ENCODE data around the gene SLC4A11.

The SLC4A11 gene
- long read RNA-seq, partial matches to known transcripts = 0 of 1 reads
- long read RNA-seq, other reads (novel, unspliced or antisense) = 1 of 1 reads

DNA sequence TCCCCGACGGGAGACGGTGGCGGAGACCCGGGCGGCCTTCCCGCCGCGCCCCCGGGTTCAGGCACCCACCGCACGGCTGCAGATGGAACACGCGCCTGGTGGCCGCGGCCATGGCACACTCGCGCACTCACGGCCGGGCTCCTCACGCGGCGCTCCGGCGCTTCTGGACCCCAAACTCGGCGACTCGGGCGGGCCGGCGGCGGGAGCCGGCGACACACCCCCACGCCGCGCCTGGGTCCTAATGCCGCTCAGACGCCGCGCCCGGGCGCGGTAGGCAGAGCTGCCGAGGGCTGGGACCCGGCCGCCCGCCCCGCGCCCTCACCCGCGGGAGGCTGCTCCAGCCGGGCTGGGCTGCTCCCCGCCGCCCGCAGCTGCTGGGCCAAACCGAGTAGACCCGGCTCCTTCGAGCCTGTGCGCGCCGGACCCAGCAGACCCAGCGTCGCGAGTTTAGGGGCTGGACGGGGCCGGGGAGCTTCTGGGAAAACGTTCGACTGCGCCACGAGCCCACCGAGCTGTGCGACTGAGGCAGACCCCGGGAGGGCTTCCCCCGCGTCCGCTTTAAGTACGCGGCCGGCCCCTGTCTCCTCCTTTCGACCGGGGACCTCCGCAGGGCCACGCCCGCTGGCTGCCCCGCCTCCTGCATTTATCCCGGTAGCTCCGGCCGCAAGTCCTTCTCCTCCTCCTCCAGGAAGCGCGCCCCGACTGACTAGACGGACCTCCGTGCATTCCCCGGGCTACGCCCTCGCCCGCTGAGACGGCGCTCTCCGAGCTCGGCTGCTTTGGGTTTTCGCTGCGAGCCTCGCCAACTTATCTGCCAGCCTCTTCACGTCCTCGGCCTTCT, at the start of gene SLC4A11:
SLC4A11 (minus strand) TSS at position 165 of the 841 bp plus-strand sequence; CDS start at position 112, 53 bp downstream.
- H3K4me3 ChIP-seq (replicated peaks; ENCODE audit: insufficient read depth, low read length) = peak within 1 kb of the TSS; percentile 77
- no peak for TF ChIP-seq SPI1 (IDR thresholded peaks at IDR 0.05; ENCODE audit: borderline replicate concordance, low read depth)
- peaks cover 55% of the 10 kb centered on the region for H3K27me3 ChIP-seq (ENCODE audit: insufficient read depth, poor library complexity, severe bottlenecking)
- peak; percentile 21 to 53 for DNase-seq (ENCODE audit: low read depth in 1 of 2, low spot score in 1 of 2)
- no peak within 1 kb of the TSS for H3K27ac ChIP-seq (replicated peaks)

DNA sequence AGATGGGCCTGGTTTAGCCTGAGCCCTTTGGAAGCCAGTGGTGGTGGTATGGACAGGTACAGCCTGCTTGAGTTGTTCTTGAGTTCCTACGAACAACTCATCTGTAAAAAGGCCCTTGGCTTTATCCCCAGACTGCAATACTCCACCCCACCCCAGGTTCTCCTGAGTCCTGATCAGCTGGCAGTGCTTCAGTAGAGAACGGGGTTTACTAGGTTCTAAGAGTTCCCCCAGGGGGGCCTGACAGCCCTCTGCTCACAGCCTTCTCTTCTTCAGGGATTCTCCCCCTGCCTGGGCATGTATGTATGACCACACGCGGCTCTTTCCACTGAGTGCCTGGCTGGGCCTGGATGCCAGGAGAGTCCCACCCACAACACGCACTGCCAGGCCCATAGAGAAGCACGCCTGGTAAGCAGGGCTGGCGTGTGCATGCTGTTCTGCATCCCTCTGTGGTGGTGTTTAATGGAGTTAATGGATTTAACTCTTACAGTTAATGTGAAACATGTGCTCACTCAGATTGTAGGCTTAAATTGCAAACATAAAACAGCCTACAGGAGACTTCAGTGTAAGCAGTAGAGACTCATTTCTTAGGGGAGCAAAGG, 44.3 kb upstream of the SLC4A11 start:
- no peaks in the 10 kb centered on the region for H3K27me3 ChIP-seq (ENCODE audit: insufficient read depth, poor library complexity, severe bottlenecking)
- TF ChIP-seq, protein P1, sequence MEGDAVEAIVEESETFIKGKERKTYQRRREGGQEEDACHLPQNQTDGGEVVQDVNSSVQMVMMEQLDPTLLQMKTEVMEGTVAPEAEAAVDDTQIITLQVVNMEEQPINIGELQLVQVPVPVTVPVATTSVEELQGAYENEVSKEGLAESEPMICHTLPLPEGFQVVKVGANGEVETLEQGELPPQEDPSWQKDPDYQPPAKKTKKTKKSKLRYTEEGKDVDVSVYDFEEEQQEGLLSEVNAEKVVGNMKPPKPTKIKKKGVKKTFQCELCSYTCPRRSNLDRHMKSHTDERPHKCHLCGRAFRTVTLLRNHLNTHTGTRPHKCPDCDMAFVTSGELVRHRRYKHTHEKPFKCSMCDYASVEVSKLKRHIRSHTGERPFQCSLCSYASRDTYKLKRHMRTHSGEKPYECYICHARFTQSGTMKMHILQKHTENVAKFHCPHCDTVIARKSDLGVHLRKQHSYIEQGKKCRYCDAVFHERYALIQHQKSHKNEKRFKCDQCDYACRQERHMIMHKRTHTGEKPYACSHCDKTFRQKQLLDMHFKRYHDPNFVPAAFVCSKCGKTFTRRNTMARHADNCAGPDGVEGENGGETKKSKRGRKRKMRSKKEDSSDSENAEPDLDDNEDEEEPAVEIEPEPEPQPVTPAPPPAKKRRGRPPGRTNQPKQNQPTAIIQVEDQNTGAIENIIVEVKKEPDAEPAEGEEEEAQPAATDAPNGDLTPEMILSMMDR (IDR thresholded peaks at IDR 0.05; ENCODE audit: insufficient read depth, low read length) = no peak
- TF ChIP-seq, protein P2, sequence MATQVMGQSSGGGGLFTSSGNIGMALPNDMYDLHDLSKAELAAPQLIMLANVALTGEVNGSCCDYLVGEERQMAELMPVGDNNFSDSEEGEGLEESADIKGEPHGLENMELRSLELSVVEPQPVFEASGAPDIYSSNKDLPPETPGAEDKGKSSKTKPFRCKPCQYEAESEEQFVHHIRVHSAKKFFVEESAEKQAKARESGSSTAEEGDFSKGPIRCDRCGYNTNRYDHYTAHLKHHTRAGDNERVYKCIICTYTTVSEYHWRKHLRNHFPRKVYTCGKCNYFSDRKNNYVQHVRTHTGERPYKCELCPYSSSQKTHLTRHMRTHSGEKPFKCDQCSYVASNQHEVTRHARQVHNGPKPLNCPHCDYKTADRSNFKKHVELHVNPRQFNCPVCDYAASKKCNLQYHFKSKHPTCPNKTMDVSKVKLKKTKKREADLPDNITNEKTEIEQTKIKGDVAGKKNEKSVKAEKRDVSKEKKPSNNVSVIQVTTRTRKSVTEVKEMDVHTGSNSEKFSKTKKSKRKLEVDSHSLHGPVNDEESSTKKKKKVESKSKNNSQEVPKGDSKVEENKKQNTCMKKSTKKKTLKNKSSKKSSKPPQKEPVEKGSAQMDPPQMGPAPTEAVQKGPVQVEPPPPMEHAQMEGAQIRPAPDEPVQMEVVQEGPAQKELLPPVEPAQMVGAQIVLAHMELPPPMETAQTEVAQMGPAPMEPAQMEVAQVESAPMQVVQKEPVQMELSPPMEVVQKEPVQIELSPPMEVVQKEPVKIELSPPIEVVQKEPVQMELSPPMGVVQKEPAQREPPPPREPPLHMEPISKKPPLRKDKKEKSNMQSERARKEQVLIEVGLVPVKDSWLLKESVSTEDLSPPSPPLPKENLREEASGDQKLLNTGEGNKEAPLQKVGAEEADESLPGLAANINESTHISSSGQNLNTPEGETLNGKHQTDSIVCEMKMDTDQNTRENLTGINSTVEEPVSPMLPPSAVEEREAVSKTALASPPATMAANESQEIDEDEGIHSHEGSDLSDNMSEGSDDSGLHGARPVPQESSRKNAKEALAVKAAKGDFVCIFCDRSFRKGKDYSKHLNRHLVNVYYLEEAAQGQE (IDR thresholded peaks at IDR 0.05; ENCODE audit: insufficient replicate concordance, low read depth) = no peak
- no peak for TF ChIP-seq SPI1 (IDR thresholded peaks at IDR 0.05; ENCODE audit: borderline replicate concordance, low read depth)
- no peak for TF ChIP-seq POLR2AphosphoS5 (IDR thresholded peaks at IDR 0.05; ENCODE audit: low read depth)
- TF ChIP-seq GABPA (IDR thresholded peaks at IDR 0.05; ENCODE audit: low read depth) = no peak
- no peak for DNase-seq (ENCODE audit: low read depth in 1 of 2, low spot score in 1 of 2)
- no peak overlapping the region for H3K27ac ChIP-seq (replicated peaks)
- H3K4me3 ChIP-seq (replicated peaks; ENCODE audit: insufficient read depth, low read length) = no peak overlapping the region

DNA sequence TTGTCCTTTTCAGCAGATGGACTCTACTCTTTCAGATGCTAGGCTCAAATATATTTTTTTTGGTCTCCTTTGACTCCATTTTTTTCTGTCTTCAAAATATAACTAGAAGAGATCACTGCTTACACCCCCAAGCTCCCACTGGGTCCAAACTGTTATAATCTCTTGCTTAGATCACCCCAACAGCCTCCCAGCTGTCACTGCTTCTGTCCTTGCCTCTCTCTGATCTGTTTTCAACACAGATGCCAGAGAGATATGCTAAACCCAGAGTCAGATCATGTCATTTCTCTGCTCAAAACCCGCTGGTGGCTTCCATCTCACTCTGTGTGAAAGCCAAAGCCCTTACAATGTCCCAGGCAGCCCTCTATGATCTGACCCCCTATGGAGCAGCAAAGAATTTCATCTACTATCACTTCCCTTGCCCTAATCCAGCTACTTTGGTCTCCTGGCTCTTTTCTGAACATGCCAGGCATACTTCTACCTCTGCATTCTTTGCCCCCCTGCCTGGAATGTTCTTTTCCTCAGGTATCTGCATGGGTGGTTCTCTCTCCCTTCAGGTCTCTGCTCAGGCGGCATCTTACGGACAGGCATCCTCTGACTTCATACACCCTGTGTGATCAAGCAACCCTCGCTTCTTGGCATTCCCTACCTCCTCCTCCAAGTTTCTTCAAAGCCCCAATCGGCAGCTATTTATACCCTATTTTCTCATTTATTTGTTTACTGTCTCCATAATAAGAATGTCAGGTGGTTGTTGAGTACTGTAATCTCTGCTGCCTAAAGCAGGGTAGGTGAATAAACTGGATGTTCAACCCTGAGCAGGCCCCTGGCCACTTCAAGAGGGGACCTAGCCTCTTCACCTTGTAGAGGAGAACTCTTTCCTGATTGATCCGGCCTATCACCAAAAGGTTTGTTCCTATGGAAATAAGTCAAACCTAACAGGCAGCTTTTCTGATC, 43.6 kb upstream of the SLC4A11 start:
- DNase-seq (ENCODE audit: low read depth in 1 of 2, low spot score in 1 of 2) = no peak
- no peaks in the 10 kb centered on the region for H3K27me3 ChIP-seq (ENCODE audit: insufficient read depth, poor library complexity, severe bottlenecking)
- H3K27ac ChIP-seq (replicated peaks) = no peak overlapping the region
- TF ChIP-seq POLR2AphosphoS5 (IDR thresholded peaks at IDR 0.05; ENCODE audit: low read depth) (no peak), GABPA (IDR thresholded peaks at IDR 0.05; ENCODE audit: low read depth) (no peak), SPI1 (IDR thresholded peaks at IDR 0.05; ENCODE audit: borderline replicate concordance, low read depth) (no peak)
- TF ChIP-seq, protein P2 (IDR thresholded peaks at IDR 0.05; ENCODE audit: insufficient replicate concordance, low read depth) = no peak
- TF ChIP-seq, protein P1 (IDR thresholded peaks at IDR 0.05; ENCODE audit: insufficient read depth, low read length) = no peak
- no peak overlapping the region for H3K4me3 ChIP-seq (replicated peaks; ENCODE audit: insufficient read depth, low read length)
